Lung (tissue), 12 donors: ENCODE measurements around the gene SEC16B. TPM values are rescaled to one million over a fixed set of nuclear protein-coding genes. Genes with fewer than 3 reads are reported as not detected.

Experiments
- ATAC-seq: fragments of 200-7000 bp; cut with Tn5 transposase; one replicate; pipeline ENCODE4 v1.9.1; 2020; ENCODE audit warnings: moderate number of reproducible peaks; ENCODE audit not compliant: insufficient read depth, low FRiP score
- DNase-seq, 3 donors: peaks; one replicate each; pipeline ENCODE4 v3.0.0-alpha.2; 2013 to 2017
- H3K27ac ChIP-seq, 2 donors: one replicate each; pipeline ENCODE4 v1.5.1; 2013; ENCODE audit warnings: mild to moderate bottlenecking in 2 of 2, moderate library complexity in 2 of 2, control low read depth in 1 of 2, inconsistent platforms in 1 of 2, low read depth in 1 of 2, low read length in 1 of 2
- H3K27me3 ChIP-seq, 3 donors: one replicate each; pipeline ENCODE4 v1.5.1; 2013; ENCODE audit warnings: low read length in 2 of 3; ENCODE audit not compliant: control insufficient read depth in 3 of 3, insufficient read depth in 3 of 3
- H3K36me3 ChIP-seq, 4 donors: one replicate each; pipeline ENCODE4 v1.5.1; 2013; ENCODE audit warnings: low read length in 4 of 4, mild to moderate bottlenecking in 1 of 4, moderate library complexity in 1 of 4; ENCODE audit not compliant: control insufficient read depth in 4 of 4, insufficient read depth in 4 of 4
- H3K4me1 ChIP-seq, 5 donors: one replicate each; pipeline ENCODE4 v1.5.1; 2013; ENCODE audit warnings: low read length in 5 of 5, mild to moderate bottlenecking in 2 of 5, moderate library complexity in 1 of 5; ENCODE audit not compliant: control insufficient read depth in 5 of 5, insufficient read depth in 5 of 5
- H3K4me3 ChIP-seq: one replicate; pipeline ENCODE4 v1.5.1; 2013; ENCODE audit warnings: mild to moderate bottlenecking, control low read depth, moderate library complexity
- H3K9ac ChIP-seq, 2 donors: one replicate each; pipeline ENCODE4 v1.5.1; 2013; ENCODE audit warnings: low read length in 2 of 2, control low read depth in 1 of 2; ENCODE audit not compliant: insufficient read depth in 1 of 2
- H3K9me3 ChIP-seq, 4 donors: one replicate each; pipeline ENCODE4 v1.5.1; 2013; ENCODE audit warnings: low read length in 3 of 4, mild to moderate bottlenecking in 1 of 4, moderate library complexity in 1 of 4; ENCODE audit not compliant: control insufficient read depth in 4 of 4, insufficient read depth in 3 of 4
- whole genome bisulfite sequencing, 2 donors: extraction: QIAGEN DNeasy Blood & Tissue Kit; methylation state at CpG; one replicate each; pipeline ENCODE4 v1.1.7; 2013; 5-methylcytosine and 5-hydroxymethylcytosine counted together
- polyA plus RNA-seq, 2 donors: library from polyadenylated mRNA; stranded (reverse); fragments of 200-250 nt; gene quantifications; one replicate each; pipeline ENCODE4 v1.2.1, GENCODE V29; 2013
- total RNA-seq, 2 donors: library from RNA; depleted of rRNA in 1 of 2; stranded (reverse); fragments of >200 nt in 1 of 2; gene quantifications; one replicate each; pipeline ENCODE4 v1.2.1, GENCODE V29; 2014 to 2021
- TF ChIP-seq, protein P1 (sequence below): IDR thresholded peaks from 2 replicates; pipeline ENCODE4 v1.5.1; 2012; ENCODE audit warnings: mild to moderate bottlenecking; ENCODE audit errors: control extremely low read depth, extremely low read depth
- donor health status: control.
- donor health status: control.
- donor health status: Bipolar disorder and iron deficiency.
- donor health status: healthy.
- donor health status: DM: yes; HTN: yes; CAD: no.

Gene SEC16B
- total and polyA plus RNA-seq, 4 donors, result 0.74 to 2.6 (median 1.4) TPM

GRCh38 chr1:177941976-177942375, 27.9 kb downstream of the SEC16B start:
- H3K9ac ChIP-seq, result no peak overlapping the region
- H3K36me3 ChIP-seq, result peaks cover 0 to 13% (median 0%) of the 10 kb centered on the region in 4 donors
- TF ChIP-seq, protein P1, sequence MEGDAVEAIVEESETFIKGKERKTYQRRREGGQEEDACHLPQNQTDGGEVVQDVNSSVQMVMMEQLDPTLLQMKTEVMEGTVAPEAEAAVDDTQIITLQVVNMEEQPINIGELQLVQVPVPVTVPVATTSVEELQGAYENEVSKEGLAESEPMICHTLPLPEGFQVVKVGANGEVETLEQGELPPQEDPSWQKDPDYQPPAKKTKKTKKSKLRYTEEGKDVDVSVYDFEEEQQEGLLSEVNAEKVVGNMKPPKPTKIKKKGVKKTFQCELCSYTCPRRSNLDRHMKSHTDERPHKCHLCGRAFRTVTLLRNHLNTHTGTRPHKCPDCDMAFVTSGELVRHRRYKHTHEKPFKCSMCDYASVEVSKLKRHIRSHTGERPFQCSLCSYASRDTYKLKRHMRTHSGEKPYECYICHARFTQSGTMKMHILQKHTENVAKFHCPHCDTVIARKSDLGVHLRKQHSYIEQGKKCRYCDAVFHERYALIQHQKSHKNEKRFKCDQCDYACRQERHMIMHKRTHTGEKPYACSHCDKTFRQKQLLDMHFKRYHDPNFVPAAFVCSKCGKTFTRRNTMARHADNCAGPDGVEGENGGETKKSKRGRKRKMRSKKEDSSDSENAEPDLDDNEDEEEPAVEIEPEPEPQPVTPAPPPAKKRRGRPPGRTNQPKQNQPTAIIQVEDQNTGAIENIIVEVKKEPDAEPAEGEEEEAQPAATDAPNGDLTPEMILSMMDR, result no peak
- H3K4me3 ChIP-seq, result no peak overlapping the region
- ATAC-seq (no peak), DNase-seq (no peak)
- peaks cover 0 to 18% (median 0%) of the 10 kb centered on the region in 5 donors for H3K4me1 ChIP-seq
- WGBS, 2 donors, result 94 to 97% methylated on average over 5 of the region's 5 CpGs
- H3K27ac ChIP-seq, result no peak overlapping the region
- no peaks in the 10 kb centered on the region for H3K9me3 ChIP-seq
- H3K27me3 ChIP-seq, result no peaks in the 10 kb centered on the region

- ATAC-seq (no peak), DNase-seq (peak in 2 of 3 donors; percentile 15 to 48)
- Histone ChIP-seq H3K27ac (no peak overlapping the region), H3K4me1 (peaks cover 0 to 18% (median 0%) of the 10 kb centered on the region in 5 donors), H3K9me3 (no peaks in the 10 kb centered on the region), H3K36me3 (peaks cover 0 to 17% (median 0%) of the 10 kb centered on the region in 4 donors), H3K27me3 (no peaks in the 10 kb centered on the region), H3K9ac (no peak overlapping the region), H3K4me3 (no peak overlapping the region)
- WGBS, 2 donors, result 74 to 82% methylated on average over 3 of the region's 3 CpGs
- TF ChIP-seq, protein P1, result no peak
These were observed 29.2 kb downstream of the SEC16B start for GRCh38 chr1:177940682-177941081.

- H3K27ac ChIP-seq, result no peak overlapping the region
- no peak overlapping the region for H3K9ac ChIP-seq
- H3K36me3 ChIP-seq, result peaks cover 0 to 15% (median 0%) of the 10 kb centered on the region in 4 donors
- H3K27me3 ChIP-seq, result no peaks in the 10 kb centered on the region
- no peak for ATAC-seq
- no peak overlapping the region for H3K4me3 ChIP-seq
- TF ChIP-seq, protein P1, result no peak
- 85 to 90% methylated on average over 6 of the region's 6 CpGs for WGBS, 2 donors
- peaks cover 0 to 4% (median 0%) of the 10 kb centered on the region in 5 donors for H3K4me1 ChIP-seq
- no peak for DNase-seq
- no peaks in the 10 kb centered on the region for H3K9me3 ChIP-seq
These were observed 31.9 kb downstream of the SEC16B start for GRCh38 chr1:177937931-177938330.
